Activated T-cell treated with anti-CD3 and anti-CD28 coated beads for 48 hours (primary cell): ENCODE results near the gene ARHGAP21.
"Not testable (repeated sequence)": the region's sequence is repeated elsewhere in the genome, so short reads cannot be mapped to it uniquely, and the experiment has no call there.

Source experiments
- DNase-seq: peaks from one replicate; pipeline ENCODE4 v3.0.0-alpha.2; 2020; ENCODE audit warnings: low read depth

The ARHGAP21 gene

GRCh38 chr10:24683554-24683953 lies 40.1 kb downstream of the ARHGAP21 start:
- no peak for DNase-seq

- no peak for DNase-seq
These were observed 42.1 kb downstream of the ARHGAP21 start for GRCh38 chr10:24681572-24682088.

- no peak for DNase-seq
These were observed 42.8 kb downstream of the ARHGAP21 start for GRCh38 chr10:24680647-24681524.

- DNase-seq, result no peak
These were observed 44.9 kb downstream of the ARHGAP21 start for GRCh38 chr10:24678757-24679156.

- DNase-seq, result no peak
These were observed 48.6 kb downstream of the ARHGAP21 start for GRCh38 chr10:24674892-24675632.

- no peak for DNase-seq
These were observed 52.6 kb downstream of the ARHGAP21 start for GRCh38 chr10:24670964-24671670.

- no peak for DNase-seq
These were observed 54.3 kb downstream of the ARHGAP21 start for GRCh38 chr10:24669285-24669852.

GRCh38 chr10:24668247-24668646 lies 55.4 kb downstream of the ARHGAP21 start:
- no peak for DNase-seq

GRCh38 chr10:24664991-24665390 lies 58.7 kb downstream of the ARHGAP21 start:
- no peak for DNase-seq

- DNase-seq, result no peak
These were observed 62.3 kb downstream of the ARHGAP21 start for GRCh38 chr10:24661376-24661775.

- not testable (repeated sequence) for DNase-seq
These were observed 65.4 kb downstream of the ARHGAP21 start for GRCh38 chr10:24658319-24658718.

- DNase-seq, result not testable (repeated sequence)
These were observed 67.4 kb downstream of the ARHGAP21 start for GRCh38 chr10:24656326-24656725.

GRCh38 chr10:24652381-24652957 lies 71.2 kb downstream of the ARHGAP21 start:
- no peak for DNase-seq

- DNase-seq, result no peak
These were observed 71.8 kb downstream of the ARHGAP21 start for GRCh38 chr10:24651923-24652322.

- DNase-seq, result no peak
These were observed 72.9 kb downstream of the ARHGAP21 start for GRCh38 chr10:24650669-24651391.

- no peak for DNase-seq
These were observed 77.9 kb downstream of the ARHGAP21 start for GRCh38 chr10:24645784-24646183.

GRCh38 chr10:24645022-24645421 lies 78.7 kb downstream of the ARHGAP21 start:
- no peak for DNase-seq

GRCh38 chr10:24643679-24644209 lies 79.9 kb downstream of the ARHGAP21 start:
- DNase-seq, result no peak

- DNase-seq, result no peak
These were observed 80.6 kb downstream of the ARHGAP21 start for GRCh38 chr10:24642921-24643678.

- no peak for DNase-seq
These were observed 84.6 kb downstream of the ARHGAP21 start for GRCh38 chr10:24639124-24639523.
